HepG2 (cell line): Measurements from ENCODE around the gene SLC35B2. TPM values are rescaled to one million over a fixed set of nuclear protein-coding genes. Genes with fewer than 3 reads are reported as not detected.

Experiments used
- BCLAF1 ChIP-seq: fragments of 450-650 bp; IDR thresholded peaks from 2 replicates; pipeline ENCODE4 v1.6.1; 2017; ENCODE audit warnings: mild to moderate bottlenecking
- CREM ChIP-seq, 2 experiments: sonication (generic) in 1 of 2; formaldehyde crosslinking in 1 of 2; IDR thresholded peaks; 2 replicates each; pipeline versions ENCODE4 v1.4.0 to v1.6.1; 2016 to 2020; ENCODE audit warnings: antibody characterized with exemption in 1 of 2, mild to moderate bottlenecking in 1 of 2, missing genetic modification reagents in 1 of 2
- FOXC1 ChIP-seq: sonication (generic); formaldehyde crosslinking; IDR thresholded peaks from 2 replicates; pipeline ENCODE4 v1.8.0; 2022; ENCODE audit warnings: mild to moderate bottlenecking, missing genetic modification reagents, borderline replicate concordance
- FOXM1 ChIP-seq: sonication (generic); formaldehyde crosslinking; IDR thresholded peaks from 2 replicates; pipeline ENCODE4 v1.5.0; 2020; ENCODE audit warnings: missing genetic modification reagents
- GRHL1 ChIP-seq: sonication (generic); formaldehyde crosslinking; conservative IDR thresholded peaks from 2 replicates; pipeline ENCODE4 v1.8.0; 2022; ENCODE audit warnings: missing genetic modification reagents
- HCFC1 ChIP-seq: fragments of 150-350 bp; IDR thresholded peaks from 2 replicates; pipeline ENCODE4 v1.6.1; 2014; ENCODE audit warnings: low read depth, low read length
- HMGXB4 ChIP-seq, 2 experiments: sonication (generic) in 1 of 2; formaldehyde crosslinking in 1 of 2; IDR thresholded peaks; 2 replicates each; pipeline versions ENCODE4 v1.4.0 to v1.6.1; 2018 to 2020; ENCODE audit warnings: missing genetic modification reagents in 2 of 2, borderline replicate concordance in 1 of 2, low read depth in 1 of 2, mild to moderate bottlenecking in 1 of 2, missing biosample characterization in 1 of 2
- HNRNPL ChIP-seq: fragments of 200-400 bp; formaldehyde crosslinking; IDR thresholded peaks from 2 replicates; pipeline ENCODE4 v1.6.1; 2017; ENCODE audit warnings: mild to moderate bottlenecking, low read depth, low read length
- MAZ ChIP-seq, 2 experiments: sonication (generic) in 1 of 2; formaldehyde crosslinking in 1 of 2; IDR thresholded peaks; 2 replicates each; pipeline versions ENCODE4 v1.5.0 to v1.6.1; 2012 to 2020; ENCODE audit warnings: low read depth in 2 of 2, mild to moderate bottlenecking in 2 of 2, borderline replicate concordance in 1 of 2, improper control_type of control experiment in 1 of 2, low read length in 1 of 2, missing genetic modification reagents in 1 of 2, moderate library complexity in 1 of 2
- MTA1 ChIP-seq: sonication (generic); formaldehyde crosslinking; IDR thresholded peaks from 2 replicates; pipeline ENCODE4 v1.4.0; 2020; ENCODE audit warnings: missing genetic modification reagents, mild to moderate bottlenecking, borderline replicate concordance
- MXI1 ChIP-seq: IDR thresholded peaks from 3 replicates; pipeline ENCODE4 v1.6.1; 2012; ENCODE audit warnings: low read depth, low read length, inconsistent platforms, borderline replicate concordance
- SOX5 ChIP-seq: IDR thresholded peaks from 2 replicates; pipeline ENCODE4 v1.6.1; 2016; ENCODE audit warnings: borderline replicate concordance
- ZNF432 ChIP-seq: sonication (generic); formaldehyde crosslinking; IDR thresholded peaks from 2 replicates; pipeline ENCODE4 v1.5.0; 2020; ENCODE audit warnings: missing genetic modification reagents, mild to moderate bottlenecking, borderline replicate concordance
- ZNF468 ChIP-seq: sonication (generic); formaldehyde crosslinking; IDR thresholded peaks from 2 replicates; pipeline ENCODE4 v1.8.0; 2022; ENCODE audit warnings: mild to moderate bottlenecking, moderate library complexity, missing genetic modification reagents
- ZNF652 ChIP-seq: IDR thresholded peaks from 2 replicates; pipeline ENCODE4 v1.6.1; 2016; ENCODE audit warnings: low read depth, borderline replicate concordance
- ZNF891 ChIP-seq: sonication (generic); formaldehyde crosslinking; IDR thresholded peaks from 2 replicates; pipeline ENCODE4 v1.5.0; 2020; ENCODE audit warnings: mild to moderate bottlenecking, missing genetic modification reagents
- polyA plus RNA-seq, 8 experiments: library from polyadenylated mRNA; depleted of rRNA in 3 of 8; stranded (reverse) in 7 of 8; unstranded in 1 of 8; fragments of >200 nt; fragmentation: Illumina TruSeq in 4 of 8; extraction: Trizol in 4 of 8; gene quantifications; 2 replicates each; pipeline versions ENCODE4 v1.2.1 to v1.2.3, GENCODE V29; 2011 to 2016; ENCODE audit warnings: low read depth in 4 of 8, missing spikeins in 1 of 8, mixed read lengths in 1 of 8; ENCODE audit not compliant: insufficient read depth in 1 of 8
- total RNA-seq, 5 experiments: library from RNA; depleted of rRNA; stranded (reverse); fragments of >200 nt; fragmentation: Illumina TruSeq; extraction: Trizol; gene quantifications; 2 replicates each; pipeline ENCODE4 v1.2.3, GENCODE V29; 2016; ENCODE audit warnings: low read depth in 1 of 5
- TF ChIP-seq, protein P1 (sequence below): IDR thresholded peaks from 2 replicates; pipeline ENCODE4 v1.6.1; 2012; ENCODE audit warnings: low read depth, low read length, improper control_type of control experiment

Gene SLC35B2
- total and polyA plus RNA-seq, 2 of the 13 experiments (the other 11 are each of a cell fraction or from before 2014, with no cell fraction given): 61.1 to 148 TPM

GRCh38 chr6:44264154-44265006 lies 7.1 kb upstream of the SLC35B2 start (continued):
- TF ChIP-seq BCLAF1 (no peak), MTA1 (CRISPR knock-in tag) (no peak), FOXM1 (CRISPR knock-in tag) (no peak), SOX5 (0 out of 2 replicates have a peak, but pooled peaks have one; percentile 15), ZNF468 (CRISPR knock-in tag) (peak; percentile 71; the same call in 1 of the 2 replicates), HNRNPL (no peak), FOXC1 (CRISPR knock-in tag) (0 out of 2 replicates have a peak, but pooled peaks have one; percentile 48), MXI1 (no peak), HMGXB4 (CRISPR knock-in tag; IDR thresholded peaks at IDR 0.05; ENCODE audit: borderline replicate concordance in 1 of 2, low read depth in 1 of 2) (no peak), ZNF432 (no peak), ZNF652 (CRISPR knock-in tag) (peak; percentile 73), GRHL1 (no peak), MAZ (IDR thresholded peaks at IDR 0.05; ENCODE audit: borderline replicate concordance, low read depth, low read length) (no peak), MAZ (CRISPR knock-in tag; IDR thresholded peaks at IDR 0.05; ENCODE audit: low read depth) (0 out of 2 replicates have a peak, but pooled peaks have one; percentile 8), ZNF891 (CRISPR knock-in tag) (0 out of 2 replicates have a peak, but pooled peaks have one; percentile 30), CREM (IDR thresholded peaks at IDR 0.05) (no peak), CREM (CRISPR knock-in tag; IDR thresholded peaks at IDR 0.05) (no peak), HCFC1 (no peak)
- TF ChIP-seq, protein P1, sequence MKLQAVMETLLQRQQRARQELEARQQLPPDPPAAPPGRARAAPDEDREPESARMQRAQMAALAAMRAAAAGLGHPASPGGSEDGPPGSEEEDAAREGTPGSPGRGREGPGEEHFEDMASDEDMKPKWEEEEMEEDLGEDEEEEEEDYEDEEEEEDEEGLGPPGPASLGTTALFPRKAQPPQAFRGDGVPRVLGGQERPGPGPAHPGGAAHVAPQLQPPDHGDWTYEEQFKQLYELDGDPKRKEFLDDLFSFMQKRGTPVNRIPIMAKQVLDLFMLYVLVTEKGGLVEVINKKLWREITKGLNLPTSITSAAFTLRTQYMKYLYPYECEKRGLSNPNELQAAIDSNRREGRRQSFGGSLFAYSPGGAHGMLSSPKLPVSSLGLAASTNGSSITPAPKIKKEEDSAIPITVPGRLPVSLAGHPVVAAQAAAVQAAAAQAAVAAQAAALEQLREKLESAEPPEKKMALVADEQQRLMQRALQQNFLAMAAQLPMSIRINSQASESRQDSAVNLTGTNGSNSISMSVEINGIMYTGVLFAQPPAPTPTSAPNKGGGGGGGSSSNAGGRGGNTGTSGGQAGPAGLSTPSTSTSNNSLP: no peak
